Subcutaneous adipose tissue (tissue), 4 donors: ENCODE results near the gene RTP2. TPM values are rescaled to one million over a fixed set of nuclear protein-coding genes. Genes with fewer than 3 reads are reported as not detected.

Source experiments
- total RNA-seq, 4 donors: library from RNA; depleted of rRNA; stranded (reverse); fragments of >200 nt; gene quantifications; one replicate each; pipeline ENCODE4 v1.1.0, GENCODE V29; 2016
- TF ChIP-seq, protein P1 (sequence below): fragments of 450-650 bp; IDR thresholded peaks from one replicate; pipeline ENCODE4 v1.5.1; 2016; ENCODE audit warnings: low read depth, mild to moderate bottlenecking, control low read depth, antibody characterized with exemption, moderate library complexity

Gene RTP2, protein sequence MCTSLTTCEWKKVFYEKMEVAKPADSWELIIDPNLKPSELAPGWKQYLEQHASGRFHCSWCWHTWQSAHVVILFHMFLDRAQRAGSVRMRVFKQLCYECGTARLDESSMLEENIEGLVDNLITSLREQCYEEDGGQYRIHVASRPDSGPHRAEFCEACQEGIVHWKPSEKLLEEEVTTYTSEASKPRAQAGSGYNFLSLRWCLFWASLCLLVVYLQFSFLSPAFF
- not detected for total RNA-seq

DNA sequence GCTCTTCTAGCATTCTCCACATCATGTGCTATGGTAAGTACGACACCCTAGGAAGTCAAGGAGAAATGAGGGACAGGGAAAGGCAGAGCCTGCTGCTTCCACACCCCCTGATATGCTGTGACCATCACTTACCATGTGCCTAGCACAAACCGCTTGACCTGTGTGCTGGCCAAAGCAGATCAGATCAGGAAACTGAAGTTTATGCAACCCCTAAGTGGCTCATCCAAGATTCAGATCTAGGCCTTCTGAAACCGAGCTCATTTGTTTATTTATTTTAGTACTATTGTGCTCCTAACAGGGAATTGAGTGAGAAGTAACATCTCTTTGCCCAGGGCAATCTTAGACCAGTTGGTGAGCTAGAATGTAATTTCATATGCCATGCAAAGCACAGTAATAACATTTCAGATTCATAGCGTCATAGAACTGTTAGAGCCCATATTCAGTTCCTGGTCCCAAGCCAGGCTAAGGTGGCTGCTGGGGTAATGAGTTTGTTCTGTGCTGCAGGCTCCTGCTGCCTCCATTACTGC, at the start of gene RTP2:
Gene RTP2 (minus strand): TSS at position 51 of the 527 bp plus-strand sequence. CDS start 429 bp downstream, outside the sequence.
- TF ChIP-seq, protein P1, sequence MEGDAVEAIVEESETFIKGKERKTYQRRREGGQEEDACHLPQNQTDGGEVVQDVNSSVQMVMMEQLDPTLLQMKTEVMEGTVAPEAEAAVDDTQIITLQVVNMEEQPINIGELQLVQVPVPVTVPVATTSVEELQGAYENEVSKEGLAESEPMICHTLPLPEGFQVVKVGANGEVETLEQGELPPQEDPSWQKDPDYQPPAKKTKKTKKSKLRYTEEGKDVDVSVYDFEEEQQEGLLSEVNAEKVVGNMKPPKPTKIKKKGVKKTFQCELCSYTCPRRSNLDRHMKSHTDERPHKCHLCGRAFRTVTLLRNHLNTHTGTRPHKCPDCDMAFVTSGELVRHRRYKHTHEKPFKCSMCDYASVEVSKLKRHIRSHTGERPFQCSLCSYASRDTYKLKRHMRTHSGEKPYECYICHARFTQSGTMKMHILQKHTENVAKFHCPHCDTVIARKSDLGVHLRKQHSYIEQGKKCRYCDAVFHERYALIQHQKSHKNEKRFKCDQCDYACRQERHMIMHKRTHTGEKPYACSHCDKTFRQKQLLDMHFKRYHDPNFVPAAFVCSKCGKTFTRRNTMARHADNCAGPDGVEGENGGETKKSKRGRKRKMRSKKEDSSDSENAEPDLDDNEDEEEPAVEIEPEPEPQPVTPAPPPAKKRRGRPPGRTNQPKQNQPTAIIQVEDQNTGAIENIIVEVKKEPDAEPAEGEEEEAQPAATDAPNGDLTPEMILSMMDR, result no peak

DNA sequence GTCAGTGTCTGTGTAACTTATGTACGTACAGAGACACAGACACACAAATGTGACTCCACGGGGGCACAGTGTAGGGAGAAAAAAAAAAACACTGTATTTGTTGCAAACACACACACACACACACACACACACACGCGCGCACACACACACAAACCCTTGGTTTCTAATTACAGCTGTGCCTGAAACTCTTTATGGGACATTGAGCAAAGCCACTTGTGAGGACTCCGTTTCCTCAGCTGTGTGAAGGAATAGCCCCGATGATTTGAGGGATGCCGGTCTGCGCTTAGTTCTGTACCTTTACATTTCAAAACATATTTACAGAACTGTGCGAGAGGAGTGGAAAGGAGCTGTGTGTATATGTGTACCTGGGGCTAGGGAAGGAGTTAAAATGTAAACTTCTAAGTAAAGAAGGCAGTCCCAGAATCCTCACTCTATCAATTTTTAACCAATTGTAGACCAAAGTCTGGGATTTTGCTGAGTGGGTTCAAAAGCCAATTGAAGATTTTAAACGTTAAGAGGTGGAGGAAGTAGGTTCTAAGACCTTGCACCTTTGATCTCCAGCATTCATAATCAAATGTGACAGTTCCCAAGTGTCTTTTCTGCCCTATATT, 48.3 kb upstream of the RTP2 start:
- TF ChIP-seq, protein P1, result no peak

DNA sequence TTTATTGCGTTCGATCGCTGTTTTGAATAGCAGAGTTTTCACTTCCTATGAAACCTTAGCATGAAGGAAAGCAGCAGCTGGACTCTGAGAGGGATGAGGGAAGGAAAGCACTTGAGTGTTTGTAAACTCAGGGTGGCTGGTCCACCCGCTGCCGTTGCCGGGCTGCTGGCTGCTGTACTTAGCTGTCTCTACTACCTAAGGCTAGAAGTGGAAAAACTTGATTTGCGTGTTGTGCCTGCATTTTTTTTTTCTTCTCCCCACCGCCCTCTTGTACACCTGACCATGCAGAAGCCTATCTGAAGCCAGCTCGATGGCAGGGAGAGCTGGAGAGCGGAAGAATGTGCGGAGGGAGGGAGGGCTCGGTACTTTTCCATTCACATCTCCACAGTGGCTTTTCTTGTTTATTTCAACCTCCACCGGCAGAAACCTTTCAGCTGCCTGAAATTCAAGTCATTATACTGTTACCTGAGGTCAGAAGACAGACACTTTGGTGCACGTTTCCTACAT, 47.7 kb upstream of the RTP2 start:
- TF ChIP-seq, protein P1, result no peak

DNA sequence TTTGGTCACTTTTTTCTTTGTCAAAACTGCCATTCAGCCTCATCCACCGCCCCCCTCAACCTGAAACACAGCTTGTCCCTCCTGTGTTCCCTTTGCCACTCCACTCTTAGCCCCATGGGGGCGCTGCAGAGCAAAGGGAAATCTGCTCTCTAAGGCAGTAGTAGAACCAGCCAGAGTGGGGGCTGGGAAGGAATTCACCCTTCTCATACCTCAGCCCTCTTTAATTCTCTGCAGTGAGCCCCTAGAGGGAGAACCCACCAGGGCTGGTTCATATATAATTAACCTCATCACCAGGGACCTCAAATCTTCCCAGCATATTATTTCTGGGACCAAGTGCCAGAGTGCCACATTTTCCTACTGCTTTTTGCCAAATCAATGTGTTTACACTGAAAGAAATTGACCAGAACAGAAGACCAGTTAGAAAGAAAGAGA, 45.7 kb upstream of the RTP2 start:
- TF ChIP-seq, protein P1, result no peak

DNA sequence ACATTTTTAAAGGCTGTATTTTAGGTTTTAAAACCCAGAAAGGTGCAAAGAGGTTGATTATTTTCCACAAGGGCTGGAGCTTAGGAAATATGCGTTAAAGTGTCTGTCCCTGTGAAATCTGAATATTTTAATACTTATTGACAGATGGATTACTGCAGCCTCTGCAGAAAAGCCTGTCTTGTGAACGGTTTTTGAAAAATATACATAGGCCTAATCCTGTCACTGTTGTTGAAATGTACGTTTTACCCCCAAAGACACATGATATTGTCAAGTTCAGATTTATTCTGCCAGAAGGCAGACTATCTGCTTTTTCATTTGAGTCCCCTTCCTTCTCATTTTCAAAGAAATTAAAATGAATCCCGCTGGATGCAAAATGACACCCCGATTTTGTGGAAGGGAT, 45.1 kb upstream of the RTP2 start:
- TF ChIP-seq, protein P1, result no peak

DNA sequence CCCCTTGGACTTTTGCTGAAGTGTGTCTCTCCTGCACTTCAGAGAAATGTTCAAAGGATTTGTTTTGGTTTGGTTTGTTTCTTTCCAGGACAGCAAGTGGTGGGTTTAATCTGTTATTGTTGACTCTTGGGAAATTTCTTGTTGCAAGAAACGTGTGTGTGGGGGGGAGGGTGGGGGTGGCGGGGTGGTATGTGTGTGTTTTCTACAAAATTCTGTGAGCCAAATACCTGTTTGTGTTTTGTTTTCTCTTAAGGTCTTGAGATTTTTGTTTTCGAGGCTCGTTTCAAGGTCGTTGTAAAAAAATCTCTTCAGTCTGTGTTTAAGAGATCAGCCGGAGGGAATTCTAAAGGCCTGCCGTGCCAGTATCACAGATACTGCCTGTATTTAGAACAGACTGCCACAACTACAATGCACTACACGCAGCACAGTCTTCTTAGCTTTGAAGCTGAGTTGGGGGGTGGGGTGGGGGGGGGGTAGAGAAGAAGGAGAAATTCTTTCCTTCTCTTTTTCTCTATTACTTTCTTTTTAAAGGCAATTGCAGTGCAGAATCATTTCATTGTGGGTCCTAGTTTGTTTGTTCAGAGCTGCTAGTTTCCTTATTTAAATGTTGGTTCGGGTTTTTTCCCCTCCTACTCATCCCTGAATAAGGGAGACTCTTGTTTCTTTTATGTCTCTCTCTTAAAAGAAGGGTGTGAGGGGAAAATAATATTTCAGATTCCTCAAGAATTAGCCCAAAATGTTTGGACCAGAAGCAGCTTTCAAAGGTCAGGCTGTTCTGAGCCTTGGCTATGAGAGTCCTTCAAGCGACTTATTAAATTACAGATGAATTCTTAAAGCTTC, 44.3 kb upstream of the RTP2 start:
- TF ChIP-seq, protein P1, result no peak

DNA sequence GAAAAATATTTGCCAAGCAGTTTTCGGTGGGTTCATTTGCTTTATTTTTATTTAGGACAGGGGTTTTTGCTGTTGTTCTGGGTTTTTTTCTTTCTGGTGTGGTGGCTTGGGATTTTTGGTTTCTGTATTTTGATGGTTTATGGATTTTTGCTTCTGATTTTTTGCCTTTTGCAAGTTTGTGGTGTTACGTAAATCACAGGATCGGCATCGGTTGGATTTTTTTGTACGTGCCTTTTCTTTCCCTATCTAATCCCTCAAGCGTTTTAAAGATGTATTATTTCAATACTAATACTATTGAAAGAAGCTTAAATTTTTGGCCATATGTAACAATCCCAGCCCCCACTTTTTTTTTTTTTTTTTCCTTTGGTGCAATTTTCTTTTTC, 43.7 kb upstream of the RTP2 start:
- TF ChIP-seq, protein P1, result no peak
